ENCODE measurements around the gene ATP8B3. TPM values are rescaled to one million over a fixed set of nuclear protein-coding genes. Genes with fewer than 3 reads are reported as not detected.
"Not testable (repeated sequence)": the region's sequence is repeated elsewhere in the genome, so short reads cannot be mapped to it uniquely, and the experiment has no call there.

Gene ATP8B3
- total RNA-seq, 1 donor: 4.3 TPM

GRCh38 chr19:1804858-1805257 is 7.2 kb downstream of the ATP8B3 start:
- DNase-seq (ENCODE audit: low read depth in 2 of 3, low spot score in 2 of 3): no peak

GRCh38 chr19:1799695-1800342 is 12.3 kb downstream of the ATP8B3 start:
- no peak for DNase-seq (ENCODE audit: low read depth in 2 of 3, low spot score in 2 of 3)

- not testable (repeated sequence) for DNase-seq (ENCODE audit: low read depth in 2 of 3, low spot score in 2 of 3)
These were observed 14.8 kb downstream of the ATP8B3 start for GRCh38 chr19:1797313-1797712.

- DNase-seq (ENCODE audit: low read depth in 2 of 3, low spot score in 2 of 3): no peak
These were observed 15.5 kb downstream of the ATP8B3 start for GRCh38 chr19:1796395-1797142.

- no peak for DNase-seq (ENCODE audit: low read depth in 2 of 3, low spot score in 2 of 3)
These were observed 17.5 kb downstream of the ATP8B3 start for GRCh38 chr19:1794424-1795172.

GRCh38 chr19:1791879-1792278 is 20.2 kb downstream of the ATP8B3 start:
- DNase-seq (ENCODE audit: low read depth in 2 of 3, low spot score in 2 of 3): no peak

- no peak for DNase-seq (ENCODE audit: low read depth in 2 of 3, low spot score in 2 of 3)
These were observed 21.9 kb downstream of the ATP8B3 start for GRCh38 chr19:1790054-1790792.

- DNase-seq (ENCODE audit: low read depth in 2 of 3, low spot score in 2 of 3): no peak
These were observed 22.6 kb downstream of the ATP8B3 start for GRCh38 chr19:1789261-1790041.

GRCh38 chr19:1787116-1787515 is 25.0 kb downstream of the ATP8B3 start:
- no peak for DNase-seq (ENCODE audit: low read depth in 2 of 3, low spot score in 2 of 3)

- no peak for DNase-seq (ENCODE audit: low read depth in 2 of 3, low spot score in 2 of 3)
These were observed 25.4 kb downstream of the ATP8B3 start for GRCh38 chr19:1786668-1787067.

GRCh38 chr19:1785310-1785709 is 26.8 kb downstream of the ATP8B3 start:
- no peak for DNase-seq (ENCODE audit: low read depth in 2 of 3, low spot score in 2 of 3)

- peak in 1 of 3 donors; percentile 44 for DNase-seq (ENCODE audit: low read depth in 2 of 3, low spot score in 2 of 3)
These were observed 28.2 kb downstream of the ATP8B3 start for GRCh38 chr19:1783874-1784273.

- no peak for DNase-seq (ENCODE audit: low read depth in 2 of 3, low spot score in 2 of 3)
These were observed 28.7 kb downstream of the ATP8B3 start for GRCh38 chr19:1783354-1783753.

GRCh38 chr19:1782521-1782920 is 29.6 kb downstream of the ATP8B3 start:
- no peak for DNase-seq (ENCODE audit: low read depth in 2 of 3, low spot score in 2 of 3)

GRCh38 chr19:1780272-1780958 is 31.7 kb downstream of the ATP8B3 start:
- peak in 2 of 3 donors; percentile 51 to 74 for DNase-seq (ENCODE audit: low read depth in 2 of 3, low spot score in 2 of 3)

GRCh38 chr19:1779574-1779973 is 32.5 kb downstream of the ATP8B3 start:
- no peak for DNase-seq (ENCODE audit: low read depth in 2 of 3, low spot score in 2 of 3)

- no peak for DNase-seq (ENCODE audit: low read depth in 2 of 3, low spot score in 2 of 3)
These were observed 34.9 kb downstream of the ATP8B3 start for GRCh38 chr19:1777149-1777548.

GRCh38 chr19:1776606-1777147 is 35.4 kb downstream of the ATP8B3 start:
- no peak for DNase-seq (ENCODE audit: low read depth in 2 of 3, low spot score in 2 of 3)

GRCh38 chr19:1775951-1776605 is 36.0 kb downstream of the ATP8B3 start:
- DNase-seq (ENCODE audit: low read depth in 2 of 3, low spot score in 2 of 3): no peak
